ENCODE data around the gene ADAMTS2. TPM values are rescaled to one million over a fixed set of nuclear protein-coding genes. Genes with fewer than 3 reads are reported as not detected.

ADAMTS2 gene
- total RNA-seq, 3 donors from 2014 or later (not counting 1 experiment from before 2014, with no cell fraction given) = 0.28 TPM; not detected in 2

GRCh38 chr5:179319123-179319522 is 26.1 kb downstream of the ADAMTS2 start:
- Histone ChIP-seq H3K27me3 (ENCODE audit: control insufficient read depth, insufficient read depth, low read length) (no peaks in the 10 kb centered on the region), H3K9me3 (ENCODE audit: control insufficient read depth, insufficient read depth, low read length) (no peaks in the 10 kb centered on the region), H3K4me3 (ENCODE audit: low read length) (no peak overlapping the region), H3K36me3 (ENCODE audit: control insufficient read depth, insufficient read depth, low read length) (no peaks in the 10 kb centered on the region), H3K27ac (ENCODE audit: low read length) (no peak overlapping the region), H3K4me1 (ENCODE audit: control insufficient read depth, insufficient read depth, low read length) (peaks cover 4% of the 10 kb centered on the region)
- Mint-ChIP-seq H3K27me3 (ENCODE audit: low read depth in 2 of 2) (peaks cover 0 to 3% of the 10 kb centered on the region in 2 donors), H3K4me3 (no peak overlapping the region), H3K4me1 (peaks cover 0 to 8% of the 10 kb centered on the region in 2 donors), H3K27ac (no peak overlapping the region), H3K9me3 (no peaks in the 10 kb centered on the region), H3K36me3 (no peaks in the 10 kb centered on the region)
- WGBS (ENCODE audit: insufficient coverage) = 94% methylated on average over 8 of the region's 8 CpGs
- intact Hi-C loops (cut with micrococcal nuclease) = no loop called here
- TF ChIP-seq, protein P1, sequence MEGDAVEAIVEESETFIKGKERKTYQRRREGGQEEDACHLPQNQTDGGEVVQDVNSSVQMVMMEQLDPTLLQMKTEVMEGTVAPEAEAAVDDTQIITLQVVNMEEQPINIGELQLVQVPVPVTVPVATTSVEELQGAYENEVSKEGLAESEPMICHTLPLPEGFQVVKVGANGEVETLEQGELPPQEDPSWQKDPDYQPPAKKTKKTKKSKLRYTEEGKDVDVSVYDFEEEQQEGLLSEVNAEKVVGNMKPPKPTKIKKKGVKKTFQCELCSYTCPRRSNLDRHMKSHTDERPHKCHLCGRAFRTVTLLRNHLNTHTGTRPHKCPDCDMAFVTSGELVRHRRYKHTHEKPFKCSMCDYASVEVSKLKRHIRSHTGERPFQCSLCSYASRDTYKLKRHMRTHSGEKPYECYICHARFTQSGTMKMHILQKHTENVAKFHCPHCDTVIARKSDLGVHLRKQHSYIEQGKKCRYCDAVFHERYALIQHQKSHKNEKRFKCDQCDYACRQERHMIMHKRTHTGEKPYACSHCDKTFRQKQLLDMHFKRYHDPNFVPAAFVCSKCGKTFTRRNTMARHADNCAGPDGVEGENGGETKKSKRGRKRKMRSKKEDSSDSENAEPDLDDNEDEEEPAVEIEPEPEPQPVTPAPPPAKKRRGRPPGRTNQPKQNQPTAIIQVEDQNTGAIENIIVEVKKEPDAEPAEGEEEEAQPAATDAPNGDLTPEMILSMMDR (IDR thresholded peaks at IDR 0.05) = no peak
- DNase-seq (no peak), ATAC-seq (no peak)

- no peaks in the 10 kb centered on the region for H3K36me3 Mint-ChIP-seq
- DNase-seq = no peak
- TF ChIP-seq, protein P1 (IDR thresholded peaks at IDR 0.05) = no peak
- H3K36me3 ChIP-seq (ENCODE audit: control insufficient read depth, insufficient read depth, low read length) = no peaks in the 10 kb centered on the region
- peaks cover 4% of the 10 kb centered on the region for H3K4me1 ChIP-seq (ENCODE audit: control insufficient read depth, insufficient read depth, low read length)
- H3K4me3 ChIP-seq (ENCODE audit: low read length) = no peak overlapping the region
- H3K9me3 Mint-ChIP-seq = no peaks in the 10 kb centered on the region
- H3K27ac ChIP-seq (ENCODE audit: low read length) = no peak overlapping the region
- no peaks in the 10 kb centered on the region for H3K27me3 ChIP-seq (ENCODE audit: control insufficient read depth, insufficient read depth, low read length)
- 87% methylated on average over 21 of the region's 21 CpGs for WGBS (ENCODE audit: insufficient coverage)
- no peak for ATAC-seq
- no peaks in the 10 kb centered on the region for H3K9me3 ChIP-seq (ENCODE audit: control insufficient read depth, insufficient read depth, low read length)
- peaks cover 0 to 3% of the 10 kb centered on the region in 2 donors for H3K27me3 Mint-ChIP-seq (ENCODE audit: low read depth in 2 of 2)
- intact Hi-C loops (cut with micrococcal nuclease) = no loop called here
- H3K4me3 Mint-ChIP-seq = no peak overlapping the region
- peaks cover 0 to 8% of the 10 kb centered on the region in 2 donors for H3K4me1 Mint-ChIP-seq
- no peak overlapping the region for H3K27ac Mint-ChIP-seq
Measured at GRCh38 chr5:179318221-179318955, 26.9 kb downstream of the ADAMTS2 start.

GRCh38 chr5:179317411-179318220 is 27.6 kb downstream of the ADAMTS2 start:
- TF ChIP-seq, protein P1 (IDR thresholded peaks at IDR 0.05) = no peak
- ATAC-seq (no peak), DNase-seq (no peak)
- H3K27ac Mint-ChIP-seq = no peak overlapping the region
- H3K4me3 ChIP-seq (ENCODE audit: low read length) = no peak overlapping the region
- H3K27ac ChIP-seq (ENCODE audit: low read length) = no peak overlapping the region
- no peaks in the 10 kb centered on the region for H3K36me3 Mint-ChIP-seq
- WGBS (ENCODE audit: insufficient coverage) = 81% methylated on average over 19 of the region's 19 CpGs
- peaks cover 4% of the 10 kb centered on the region for H3K4me1 ChIP-seq (ENCODE audit: control insufficient read depth, insufficient read depth, low read length)
- H3K4me3 Mint-ChIP-seq = no peak overlapping the region
- intact Hi-C loops (cut with micrococcal nuclease) = no loop called here
- H3K36me3 ChIP-seq (ENCODE audit: control insufficient read depth, insufficient read depth, low read length) = no peaks in the 10 kb centered on the region
- peaks cover 0 to 8% of the 10 kb centered on the region in 2 donors for H3K4me1 Mint-ChIP-seq
- peaks cover 0 to 3% of the 10 kb centered on the region in 2 donors for H3K27me3 Mint-ChIP-seq (ENCODE audit: low read depth in 2 of 2)
- no peaks in the 10 kb centered on the region for H3K27me3 ChIP-seq (ENCODE audit: control insufficient read depth, insufficient read depth, low read length)
- no peaks in the 10 kb centered on the region for H3K9me3 Mint-ChIP-seq
- H3K9me3 ChIP-seq (ENCODE audit: control insufficient read depth, insufficient read depth, low read length) = no peaks in the 10 kb centered on the region

All from natural killer cell (primary cell).